GM12892 (cell line): ENCODE data around the gene CLDN11.

Experiments used
- POLR2A ChIP-seq: IDR thresholded peaks from 2 replicates; pipeline ENCODE4 v1.6.1; 2011; ENCODE audit warnings: low read depth, low read length, control low read depth
- POLR2AphosphoS5 ChIP-seq: IDR thresholded peaks from 2 replicates; pipeline ENCODE4 v1.6.1; 2011; ENCODE audit warnings: low read depth, low read length, control low read depth

- TF ChIP-seq POLR2AphosphoS5 (no peak), POLR2A (no peak)
Measured at GRCh38 chr3:170482199-170482598, 63.5 kb downstream of the CLDN11 start.
